Loucy (cell line): ENCODE data around the gene SH3RF1.

Experiments
- CTCF ChIP-seq: fragments of 200-600 bp; sonication (generic); conservative IDR thresholded peaks from 2 replicates; pipeline ENCODE4 v1.5.1; 2014; ENCODE audit warnings: mild to moderate bottlenecking, antibody characterized with exemption, low read length
- EZH2phosphoT487 ChIP-seq: fragments of 200-600 bp; IDR thresholded peaks from 2 replicates; pipeline ENCODE4 v1.6.1; 2018; ENCODE audit warnings: antibody characterized with exemption, mild to moderate bottlenecking, moderate library complexity, borderline replicate concordance

- TF ChIP-seq CTCF (no peak), EZH2phosphoT487 (no peak)
Measured at GRCh38 chr4:169174247-169174646, 96.5 kb downstream of the SH3RF1 start.
